GM19035 (cell line): ENCODE data around the gene GP5.

Experiments used
- ATAC-seq: cut with Tn5 transposase; IDR thresholded peaks from one replicate; pipeline ENCODE4 v1.9.1; 2021; ENCODE audit not compliant: unreplicated experiment

GP5 gene

GRCh38 chr3:194377708-194378107, 21.4 kb downstream of the GP5 start:
- no peak for ATAC-seq

GRCh38 chr3:194376241-194376560, 22.9 kb downstream of the GP5 start:
- ATAC-seq: no peak

- no peak for ATAC-seq
Measured at GRCh38 chr3:194375473-194376240, 23.4 kb downstream of the GP5 start.

GRCh38 chr3:194374935-194375334, 24.1 kb downstream of the GP5 start:
- no peak for ATAC-seq

GRCh38 chr3:194373899-194374298, 25.2 kb downstream of the GP5 start:
- ATAC-seq: no peak

- ATAC-seq: no peak
Measured at GRCh38 chr3:194373028-194373427, 26.0 kb downstream of the GP5 start.

- no peak for ATAC-seq
Measured at GRCh38 chr3:194370753-194371152, 28.3 kb downstream of the GP5 start.

- ATAC-seq: no peak
Measured at GRCh38 chr3:194369522-194370279, 29.4 kb downstream of the GP5 start, which contains the start of gene LRRC15. Gene LRRC15 (minus strand): TSS chr3:194369743. CDS start chr3:194361043, 8,700 bp downstream.

- no peak for ATAC-seq
Measured at GRCh38 chr3:194368918-194369317, 30.1 kb downstream of the GP5 start.

- no peak for ATAC-seq
Measured at GRCh38 chr3:194367992-194368841, 30.8 kb downstream of the GP5 start.

GRCh38 chr3:194365978-194366490, 33.0 kb downstream of the GP5 start:
- no peak for ATAC-seq

- no peak for ATAC-seq
Measured at GRCh38 chr3:194365526-194365925, 33.5 kb downstream of the GP5 start.

GRCh38 chr3:194364652-194365434, 34.2 kb downstream of the GP5 start:
- ATAC-seq: no peak

GRCh38 chr3:194364314-194364651, 34.8 kb downstream of the GP5 start:
- ATAC-seq: no peak

GRCh38 chr3:194360568-194360967, 38.5 kb downstream of the GP5 start:
- no peak for ATAC-seq

GRCh38 chr3:194357681-194358080, 41.4 kb downstream of the GP5 start:
- no peak for ATAC-seq

- ATAC-seq: no peak
Measured at GRCh38 chr3:194355379-194355778, 43.7 kb downstream of the GP5 start.

- no peak for ATAC-seq
Measured at GRCh38 chr3:194354315-194354714, 44.8 kb downstream of the GP5 start.

- ATAC-seq: no peak
Measured at GRCh38 chr3:194352667-194353246, 46.3 kb downstream of the GP5 start.

- ATAC-seq: no peak
Measured at GRCh38 chr3:194351952-194352536, 47.0 kb downstream of the GP5 start.
